ENCODE data around the gene FAM200A. TPM values are rescaled to one million over a fixed set of nuclear protein-coding genes. Genes with fewer than 3 reads are reported as not detected.

Gene FAM200A
- total RNA-seq, 1 donor from 2014 or later, result 21.1 TPM

GRCh38 chr7:99499721-99500636, 51.9 kb downstream of the FAM200A start, which contains the start of gene ZNF394:
Gene ZNF394 (minus strand): TSS chr7:99500281. CDS start chr7:99500093, 188 bp downstream.
- peak; percentile 9 for TF ChIP-seq EZH2 (IDR thresholded peaks at IDR 0.05)
- TF ChIP-seq EZH2phosphoT487 (IDR thresholded peaks at IDR 0.05), result no peak
- peak; percentile 7 for TF ChIP-seq CTCF (IDR thresholded peaks at IDR 0.05)
- Histone ChIP-seq H3K9ac (peak within 1 kb of the TSS; percentile 84), H3K27me3 (no peaks in the 10 kb centered on the region), H4K20me1 (ENCODE audit: low read depth) (peaks cover 20% of the 10 kb centered on the region), H3K9me3 (ENCODE audit: low read depth) (no peaks in the 10 kb centered on the region), H2AFZ (replicated peaks) (peak within 1 kb of the TSS; percentile 90), H3K27ac (peak within 1 kb of the TSS; percentile 81), H3K4me3 (peak within 1 kb of the TSS; percentile 84), H3K4me2 (peak within 1 kb of the TSS; percentile 80), H3K4me1 (peaks cover 12% of the 10 kb centered on the region), H3F3A (ENCODE audit: low read depth) (peaks cover 18% of the 10 kb centered on the region), H3K79me2 (ENCODE audit: low read depth) (peaks cover 55% of the 10 kb centered on the region), H3K36me3 (no peaks in the 10 kb centered on the region)
- H3K4me1 Mint-ChIP-seq, result peaks cover 25% of the 10 kb centered on the region
- H3K27me3 Mint-ChIP-seq (ENCODE audit: insufficient read depth, low read depth), result peaks cover 4% of the 10 kb centered on the region
- H3K27ac Mint-ChIP-seq, result peak within 1 kb of the TSS; percentile 72
- peaks cover 18% of the 10 kb centered on the region for H3K36me3 Mint-ChIP-seq
- H3K4me3 Mint-ChIP-seq, result peak within 1 kb of the TSS; percentile 100
- peak; percentile 98 for DNase-seq (ENCODE audit: low spot score)
- peaks cover under 1% of the 10 kb centered on the region for H3K9me3 Mint-ChIP-seq

DNA sequence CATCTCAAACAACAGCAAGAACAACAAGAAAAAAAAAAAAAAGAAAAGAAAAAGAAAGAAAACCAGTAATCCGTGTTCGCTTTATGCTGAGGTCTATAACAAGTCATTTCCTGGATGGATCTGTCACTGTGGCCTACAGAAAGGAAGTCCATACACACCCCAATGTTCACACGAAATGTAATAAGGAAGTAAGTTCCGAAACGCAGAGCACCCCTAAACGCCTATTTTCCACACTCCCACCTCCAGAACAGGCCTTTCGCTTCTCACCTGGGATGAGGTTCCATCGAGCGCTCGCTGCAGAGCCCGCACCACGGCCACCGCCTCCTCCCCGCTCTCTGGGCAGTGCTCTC, 52.6 kb downstream of the FAM200A start:
- Histone ChIP-seq H3K9ac (peak overlapping the region; percentile 84), H3K27me3 (no peaks in the 10 kb centered on the region), H3K79me2 (ENCODE audit: low read depth) (peaks cover 55% of the 10 kb centered on the region), H2AFZ (replicated peaks) (no peak overlapping the region), H3K9me3 (ENCODE audit: low read depth) (no peaks in the 10 kb centered on the region), H3K36me3 (no peaks in the 10 kb centered on the region), H4K20me1 (ENCODE audit: low read depth) (peaks cover 20% of the 10 kb centered on the region), H3K27ac (no peak overlapping the region), H3F3A (ENCODE audit: low read depth) (peaks cover 18% of the 10 kb centered on the region), H3K4me2 (peak overlapping the region; percentile 80), H3K4me3 (peak overlapping the region; percentile 84), H3K4me1 (peaks cover 12% of the 10 kb centered on the region)
- DNase-seq (ENCODE audit: low spot score), result no peak
- H3K4me3 Mint-ChIP-seq, result peak overlapping the region; percentile 100
- H3K9me3 Mint-ChIP-seq, result peaks cover 4% of the 10 kb centered on the region
- peak overlapping the region; percentile 69 for H3K27ac Mint-ChIP-seq
- peaks cover 20% of the 10 kb centered on the region for H3K36me3 Mint-ChIP-seq
- peaks cover 25% of the 10 kb centered on the region for H3K4me1 Mint-ChIP-seq
- H3K27me3 Mint-ChIP-seq (ENCODE audit: insufficient read depth, low read depth), result no peaks in the 10 kb centered on the region
- TF ChIP-seq CTCF (IDR thresholded peaks at IDR 0.05), result no peak
- TF ChIP-seq EZH2phosphoT487 (IDR thresholded peaks at IDR 0.05), result no peak
- TF ChIP-seq EZH2 (IDR thresholded peaks at IDR 0.05), result no peak

GRCh38 chr7:99498546-99498944, 53.4 kb downstream of the FAM200A start:
- no peak for TF ChIP-seq EZH2phosphoT487 (IDR thresholded peaks at IDR 0.05)
- no peak for TF ChIP-seq EZH2 (IDR thresholded peaks at IDR 0.05)
- no peak for TF ChIP-seq CTCF (IDR thresholded peaks at IDR 0.05)
- no peak overlapping the region for H3K27ac ChIP-seq
- peaks cover 55% of the 10 kb centered on the region for H3K79me2 ChIP-seq (ENCODE audit: low read depth)

More at GRCh38 chr7:99498546-99498944, 53.4 kb downstream of the FAM200A start:
- peaks cover 20% of the 10 kb centered on the region for H4K20me1 ChIP-seq (ENCODE audit: low read depth)
- DNase-seq (ENCODE audit: low spot score), result no peak
- H3K4me3 ChIP-seq, result peak overlapping the region; percentile 84
- peaks cover under 1% of the 10 kb centered on the region for H3K27me3 Mint-ChIP-seq (ENCODE audit: insufficient read depth, low read depth)
- H3K27ac Mint-ChIP-seq, result peak overlapping the region; percentile 36
- H3K36me3 ChIP-seq, result peaks cover 7% of the 10 kb centered on the region
- peaks cover 25% of the 10 kb centered on the region for H3K4me1 Mint-ChIP-seq
- H3K36me3 Mint-ChIP-seq, result peaks cover 28% of the 10 kb centered on the region
- H2AFZ ChIP-seq (replicated peaks), result no peak overlapping the region
- H3K4me3 Mint-ChIP-seq, result peak overlapping the region; percentile 100
- no peaks in the 10 kb centered on the region for H3K9me3 ChIP-seq (ENCODE audit: low read depth)
- no peaks in the 10 kb centered on the region for H3K27me3 ChIP-seq
- peaks cover 12% of the 10 kb centered on the region for H3K9me3 Mint-ChIP-seq
- peak overlapping the region; percentile 52 for H3K9ac ChIP-seq
- H3F3A ChIP-seq (ENCODE audit: low read depth), result peaks cover 18% of the 10 kb centered on the region
- H3K4me1 ChIP-seq, result peaks cover 12% of the 10 kb centered on the region
- H3K4me2 ChIP-seq, result peak overlapping the region; percentile 80
